GM19099 (cell line): ENCODE measurements around the gene FADS1.

ENCODE experiments used
- POLR2A ChIP-seq: IDR thresholded peaks from 3 replicates; pipeline ENCODE4 v1.6.1; 2011; ENCODE audit warnings: low read depth; ENCODE audit not compliant: insufficient read length; ENCODE audit errors: extremely low read depth

Gene FADS1

DNA sequence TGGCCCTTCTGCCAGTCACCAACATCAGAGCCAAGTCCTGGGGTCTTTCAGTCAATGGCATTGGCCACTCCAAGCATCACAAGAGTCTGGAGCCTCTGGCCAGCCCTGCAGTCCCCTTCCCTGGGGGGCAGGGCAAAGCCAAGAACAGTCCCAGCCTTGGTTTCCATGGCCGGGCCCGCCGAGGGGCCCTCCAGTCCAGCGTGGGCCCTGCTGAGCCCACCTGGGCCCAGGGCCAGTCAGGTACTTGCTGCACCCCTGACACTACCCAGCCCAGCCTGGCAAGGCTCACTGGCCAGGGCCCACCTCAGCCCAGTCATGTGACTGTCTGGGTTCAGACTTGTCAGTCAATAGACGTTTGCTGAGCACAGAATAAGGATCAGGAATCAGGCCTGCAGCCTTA, 35.2 kb downstream of the FADS1 start:
- no peak for TF ChIP-seq POLR2A

DNA sequence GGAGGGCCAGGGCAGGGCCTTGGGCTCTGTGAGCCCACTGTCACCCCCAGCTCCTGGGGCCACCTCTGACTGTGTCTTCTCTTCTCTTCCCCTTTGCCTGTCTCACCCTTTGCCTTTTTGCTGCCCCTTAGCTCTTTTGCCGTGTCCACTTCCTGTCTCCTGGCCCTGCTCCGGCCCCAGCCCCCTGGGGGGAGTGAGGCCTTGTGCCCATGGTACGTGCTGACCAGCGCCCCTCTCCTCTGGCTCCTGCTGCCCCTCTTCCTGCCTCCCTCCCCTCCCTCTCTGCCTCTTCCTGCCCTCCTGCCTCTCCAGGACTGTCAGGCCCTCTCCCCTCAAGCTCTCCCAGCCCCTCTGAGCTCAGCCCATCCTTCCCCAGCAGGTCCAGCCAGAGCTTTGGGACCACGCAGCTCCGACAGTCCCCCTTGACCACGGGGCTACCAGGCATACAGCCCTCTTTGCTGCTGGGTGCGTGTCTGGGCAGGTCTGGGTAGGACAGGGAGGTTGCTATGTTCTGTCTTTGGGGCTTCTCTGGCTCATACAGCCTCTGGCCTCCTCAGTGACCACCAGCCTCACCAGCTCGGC, 36.1 kb downstream of the FADS1 start:
- no peak for TF ChIP-seq POLR2A

DNA sequence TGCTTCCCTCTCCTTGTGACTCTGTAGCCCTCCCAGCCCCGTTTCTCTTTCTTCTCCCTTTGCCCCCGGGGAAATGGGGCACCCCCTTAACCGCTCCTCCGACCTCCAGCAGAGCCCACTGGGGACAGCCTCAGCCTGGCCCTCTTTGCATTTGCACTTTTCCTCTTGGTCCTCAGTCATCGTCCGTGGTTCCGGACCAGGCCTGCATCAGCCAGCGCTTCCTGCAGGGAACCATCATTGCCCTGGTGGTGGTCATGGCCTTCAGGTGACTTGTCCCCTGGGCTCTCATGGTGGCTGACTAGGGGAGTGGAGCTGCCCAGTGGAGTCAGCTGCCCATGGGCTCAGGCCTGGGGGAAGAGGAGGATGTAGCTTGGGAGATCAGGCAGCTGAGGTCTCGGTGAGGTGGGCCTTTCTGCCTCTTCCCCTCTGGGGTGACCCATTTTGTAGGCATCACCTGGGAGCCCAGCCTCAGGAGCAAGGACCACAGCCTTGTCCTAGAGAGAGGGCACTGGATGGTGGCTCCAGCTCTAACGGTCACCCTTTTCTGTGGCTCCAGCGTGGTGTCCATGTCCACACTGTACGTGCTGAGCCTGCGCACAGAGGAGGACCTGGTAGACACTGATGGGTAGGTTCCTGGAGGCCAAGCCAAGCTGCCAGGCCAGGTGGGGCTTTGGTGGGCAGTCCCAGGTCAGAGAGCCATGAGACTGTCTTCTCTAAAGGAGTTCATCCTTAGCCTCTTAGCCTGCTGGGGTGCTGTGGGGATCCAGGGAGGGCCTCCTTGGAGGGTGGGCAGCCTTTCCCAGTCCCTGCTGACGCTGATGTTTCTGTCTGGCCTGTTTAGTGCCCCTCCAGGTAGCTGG, 36.9 kb downstream of the FADS1 start:
- TF ChIP-seq POLR2A: no peak

DNA sequence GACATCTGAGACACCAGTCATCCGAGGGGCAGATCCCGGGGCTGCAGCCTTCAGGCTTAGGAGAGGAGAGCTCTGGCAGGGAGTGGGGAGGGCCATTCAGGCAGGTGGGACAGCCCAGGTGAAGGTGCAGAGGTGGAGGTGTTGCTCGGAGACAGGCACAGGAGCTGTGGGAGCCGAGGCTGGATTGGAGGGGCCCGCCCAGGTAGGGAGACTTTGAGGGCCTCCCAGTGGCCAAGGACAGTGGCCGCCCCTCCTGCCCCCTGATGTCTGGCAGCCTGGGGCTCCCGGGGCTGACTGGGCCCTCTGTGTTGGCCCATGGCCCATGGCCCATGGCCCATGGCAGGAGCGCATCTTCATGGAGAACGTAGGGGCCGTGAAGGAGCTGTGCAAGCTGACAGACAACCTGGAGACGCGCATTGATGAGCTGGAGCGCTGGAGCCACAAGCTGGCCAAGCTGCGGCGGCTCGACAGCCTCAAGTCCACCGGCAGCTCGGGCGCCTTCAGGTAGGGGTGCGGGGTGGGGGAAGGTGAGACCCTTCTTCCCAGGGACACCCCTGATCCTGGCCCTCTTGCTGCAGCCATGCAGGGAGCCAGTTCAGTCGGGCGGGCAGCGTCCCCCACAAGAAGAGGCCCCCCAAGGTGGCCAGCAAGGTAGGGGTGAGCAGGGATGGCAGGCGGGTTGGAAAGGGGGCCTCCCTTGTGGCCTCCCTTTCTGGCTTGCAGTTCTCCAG, 37.7 kb downstream of the FADS1 start:
- TF ChIP-seq POLR2A: no peak

DNA sequence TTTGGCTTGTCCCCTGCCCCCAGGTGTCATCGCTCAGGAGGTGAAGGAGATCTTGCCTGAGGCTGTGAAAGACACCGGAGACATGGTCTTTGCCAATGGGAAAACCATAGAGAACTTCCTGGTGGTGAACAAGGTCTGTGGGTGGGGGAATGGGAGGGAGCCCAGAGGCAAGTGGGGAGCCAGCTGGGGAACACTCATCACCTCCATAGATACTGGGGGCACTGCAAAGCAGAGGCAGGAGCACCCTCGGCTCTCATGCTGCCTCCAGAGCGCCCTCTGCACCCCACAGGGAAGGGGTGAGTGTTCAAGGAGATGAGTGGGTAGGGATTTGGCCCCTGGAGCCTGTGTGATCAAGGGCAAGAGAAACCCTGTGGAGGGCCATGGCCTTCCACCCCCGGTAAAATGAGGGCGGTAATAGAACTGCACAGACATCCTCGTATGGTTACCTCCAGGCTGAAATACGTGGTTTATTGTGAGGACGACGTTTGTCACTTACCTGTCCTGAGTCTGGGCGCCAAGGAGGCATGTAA, 38.4 kb downstream of the FADS1 start:
- TF ChIP-seq POLR2A: no peak

DNA sequence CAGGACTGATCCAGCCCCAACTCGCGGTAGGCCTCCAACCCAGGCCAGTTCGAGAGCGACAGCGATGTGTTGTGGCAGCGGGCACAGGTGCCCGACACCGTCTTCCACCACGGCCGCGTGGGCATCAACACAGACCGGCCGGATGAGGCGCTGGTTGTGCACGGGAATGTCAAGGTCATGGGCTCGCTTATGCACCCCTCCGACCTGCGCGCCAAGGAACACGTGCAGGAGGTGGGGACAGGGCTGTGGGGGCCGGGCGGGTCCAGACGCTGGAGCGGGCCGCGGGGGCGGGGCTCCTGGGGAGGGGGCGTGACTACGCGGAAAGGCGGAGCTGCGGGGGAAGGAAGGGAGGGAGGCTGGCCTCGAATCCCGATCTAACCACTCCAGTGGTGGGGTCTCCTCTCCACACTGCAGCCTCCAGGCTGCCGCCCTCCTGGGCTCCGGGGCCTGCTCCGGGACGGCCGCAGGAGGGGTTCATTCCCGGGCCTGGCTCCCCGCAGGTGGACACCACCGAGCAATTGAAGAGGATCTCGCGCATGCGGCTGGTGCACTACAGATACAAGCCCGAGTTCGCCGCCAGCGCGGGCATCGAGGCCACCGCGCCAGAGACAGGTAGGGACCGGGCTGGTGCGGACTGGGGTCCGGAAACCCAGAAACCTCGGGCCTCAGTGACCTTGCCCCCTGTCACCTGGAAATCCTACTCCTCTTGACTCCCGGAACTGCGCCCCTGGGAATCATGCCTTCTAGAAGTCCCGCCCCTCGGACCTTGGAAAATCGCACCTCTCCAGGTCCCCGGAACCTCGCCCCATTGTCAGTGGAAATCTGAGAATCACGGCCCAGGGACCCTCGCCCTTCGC, 39.3 kb downstream of the FADS1 start:
- no peak for TF ChIP-seq POLR2A

DNA sequence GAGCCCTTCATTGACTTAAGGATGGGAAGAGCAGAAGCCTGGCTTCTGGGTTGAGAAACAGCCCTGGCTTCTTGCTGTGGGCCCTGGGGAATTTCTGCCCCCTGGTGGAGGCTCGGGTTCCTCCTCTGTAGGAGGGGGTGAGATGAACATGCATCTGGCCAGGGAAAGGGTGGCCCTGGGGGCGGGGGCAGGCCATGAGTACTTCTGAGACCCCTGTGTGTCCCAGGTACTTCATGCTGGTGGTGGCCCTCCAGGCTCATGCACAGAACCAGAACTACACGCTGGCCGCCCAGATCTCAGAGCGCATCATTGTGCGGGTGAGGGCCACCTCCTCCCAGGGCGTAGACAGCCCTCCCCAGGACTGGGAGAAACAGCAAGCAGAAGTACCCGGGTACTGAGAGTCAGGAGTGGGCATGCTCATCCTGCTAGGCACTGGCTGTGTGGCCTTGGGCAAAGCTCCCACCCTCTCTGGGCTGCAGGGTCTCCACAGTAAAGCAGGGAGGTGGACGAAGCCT, 40.2 kb downstream of the FADS1 start:
- TF ChIP-seq POLR2A: no peak

DNA sequence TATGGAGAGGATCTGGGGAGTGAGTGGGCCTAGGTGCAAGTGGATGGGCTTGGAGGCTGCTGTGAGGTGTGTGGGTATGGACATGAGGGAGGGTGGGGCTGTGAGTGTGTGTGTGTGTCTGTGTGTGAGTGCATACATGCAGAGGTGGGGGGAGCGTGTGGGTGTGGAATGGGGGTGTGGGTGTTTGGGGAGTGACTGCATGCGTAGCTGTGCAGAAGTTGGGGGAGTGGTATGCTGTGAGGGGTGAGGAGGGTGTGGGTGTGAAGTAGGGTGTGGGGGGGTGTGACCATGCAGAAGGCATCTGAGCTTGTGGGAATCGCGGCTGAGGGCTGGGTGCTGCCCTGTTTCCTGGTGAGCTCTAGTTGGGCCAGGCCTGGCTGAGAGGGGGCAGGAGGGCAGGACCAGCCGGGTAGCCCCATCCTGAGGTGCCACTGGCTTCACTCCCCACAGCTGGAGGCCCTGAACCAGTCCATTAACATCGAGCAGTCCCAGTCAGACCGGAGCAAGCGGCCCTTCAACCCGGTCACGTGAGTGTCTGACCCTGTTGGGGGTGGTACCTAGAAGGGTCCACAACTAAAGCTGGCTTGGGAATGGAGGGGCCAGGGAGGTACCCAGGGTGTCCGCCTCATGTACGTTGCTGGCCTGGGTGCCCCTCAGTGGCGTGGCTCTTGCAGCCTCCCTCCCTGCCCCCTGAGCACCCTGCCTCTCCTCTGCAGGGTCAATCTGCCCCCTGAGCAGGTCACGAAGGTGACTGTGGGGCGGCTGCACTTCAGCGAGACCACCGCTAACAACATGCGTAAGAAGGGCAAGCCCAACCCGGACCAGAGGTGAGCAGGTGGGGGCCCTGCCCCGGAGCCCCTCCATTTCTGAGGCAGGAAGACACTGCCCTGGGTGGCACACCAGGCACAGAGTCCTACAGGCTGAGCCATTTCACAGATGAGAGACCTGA, 40.9 kb downstream of the FADS1 start:
- no peak for TF ChIP-seq POLR2A

DNA sequence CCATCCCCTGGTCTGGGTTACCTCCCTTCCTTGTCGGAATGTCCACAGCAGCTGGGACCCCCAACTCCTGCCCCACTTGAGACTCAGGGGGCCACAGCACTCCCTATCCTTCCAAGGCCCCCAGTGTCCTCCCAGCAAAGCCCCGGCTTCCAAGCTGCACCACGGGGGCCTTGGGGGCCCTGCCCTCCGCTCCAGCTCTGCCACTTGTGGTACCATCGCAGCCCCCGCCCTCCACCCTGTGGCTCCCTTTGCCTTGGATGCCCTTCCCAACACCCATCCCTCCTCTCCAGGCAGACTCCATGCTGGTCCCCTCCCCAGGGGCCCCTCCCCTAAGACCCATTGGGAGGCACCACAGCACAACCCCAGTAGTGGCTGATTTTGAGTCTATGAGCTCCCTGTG, 41.7 kb downstream of the FADS1 start:
- no peak for TF ChIP-seq POLR2A

DNA sequence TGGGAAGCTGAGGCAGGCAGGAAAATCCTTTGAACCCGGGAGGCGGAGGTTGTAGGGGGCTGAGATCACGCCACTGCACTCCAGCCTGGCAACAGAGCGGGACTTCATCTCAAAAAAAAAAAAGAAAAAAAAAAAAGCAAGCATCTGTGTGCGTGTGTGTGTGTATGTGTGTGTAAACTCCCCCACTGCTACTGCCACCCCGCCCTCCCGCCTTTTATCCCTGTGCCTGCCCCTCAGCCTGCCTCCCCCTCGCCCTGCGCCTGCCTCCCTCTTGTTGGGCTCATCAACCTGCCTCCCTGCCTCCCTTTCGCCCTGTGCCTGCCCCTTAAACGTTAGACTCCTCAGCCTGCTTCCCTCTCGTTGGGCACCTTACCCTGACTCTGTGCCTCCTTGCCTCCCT, 42.4 kb downstream of the FADS1 start:
- TF ChIP-seq POLR2A: no peak

DNA sequence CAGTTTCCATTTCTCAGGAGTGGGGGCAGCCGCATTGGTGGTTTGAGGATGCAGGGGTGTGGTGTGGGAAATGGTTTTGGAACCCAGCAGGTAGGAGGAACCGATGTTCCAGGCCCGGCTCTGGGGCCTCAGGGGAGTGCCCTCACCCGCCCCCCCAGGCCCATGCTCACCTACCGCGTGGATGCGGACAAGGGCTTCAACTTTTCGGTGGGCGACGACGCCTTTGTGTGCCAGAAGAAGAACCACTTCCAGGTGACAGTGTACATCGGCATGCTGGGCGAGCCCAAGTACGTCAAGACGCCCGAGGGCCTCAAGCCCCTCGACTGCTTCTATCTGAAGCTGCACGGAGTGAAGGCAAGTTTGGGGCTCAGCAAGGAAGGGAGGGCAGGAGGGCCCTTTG, 43.0 kb downstream of the FADS1 start:
- TF ChIP-seq POLR2A: no peak

DNA sequence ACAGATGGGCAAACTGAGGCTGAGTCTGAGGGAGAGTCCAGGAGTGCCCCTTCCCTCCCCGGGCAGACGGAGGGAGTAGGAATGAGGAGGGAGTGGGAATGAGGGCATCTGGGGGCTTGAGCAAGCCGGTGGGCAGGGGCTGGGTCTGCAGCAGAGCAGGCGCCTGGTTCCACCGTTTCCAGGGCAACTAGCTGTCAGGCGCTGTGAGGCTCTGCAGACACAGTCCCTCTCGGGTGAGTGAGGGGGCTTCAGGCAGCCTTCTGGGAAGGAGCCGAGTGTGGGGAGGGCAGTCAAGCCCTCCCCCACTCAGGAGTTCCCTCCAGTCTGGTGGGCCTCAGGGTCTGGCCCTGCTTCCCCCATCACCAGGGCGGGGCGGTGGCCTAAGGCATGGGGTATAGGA, 43.4 kb downstream of the FADS1 start:
- TF ChIP-seq POLR2A: no peak

DNA sequence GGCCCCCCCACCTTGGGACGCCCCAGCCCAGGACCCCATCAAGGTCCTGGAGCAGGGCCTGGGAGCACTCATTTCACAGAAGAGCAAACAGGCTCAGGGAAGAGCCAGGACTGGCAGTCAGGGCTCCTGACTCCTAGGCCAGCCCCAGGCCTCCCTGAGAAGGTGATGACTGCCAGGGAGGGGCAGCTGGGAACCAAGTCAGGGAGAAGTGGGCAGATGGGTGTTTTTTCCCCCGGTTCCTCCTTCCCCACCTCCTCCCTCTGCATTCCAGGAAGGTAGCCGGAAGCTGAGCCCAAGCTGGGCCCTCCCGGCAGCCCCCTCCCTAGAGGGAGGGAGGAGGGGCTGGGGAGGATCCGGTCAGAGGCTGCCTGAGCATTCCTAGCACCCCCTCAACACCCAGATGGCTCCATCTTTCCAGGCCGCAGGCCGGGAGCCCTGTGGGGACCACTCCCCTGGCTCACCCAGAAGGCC, 44.8 kb downstream of the FADS1 start:
- TF ChIP-seq POLR2A: no peak

DNA sequence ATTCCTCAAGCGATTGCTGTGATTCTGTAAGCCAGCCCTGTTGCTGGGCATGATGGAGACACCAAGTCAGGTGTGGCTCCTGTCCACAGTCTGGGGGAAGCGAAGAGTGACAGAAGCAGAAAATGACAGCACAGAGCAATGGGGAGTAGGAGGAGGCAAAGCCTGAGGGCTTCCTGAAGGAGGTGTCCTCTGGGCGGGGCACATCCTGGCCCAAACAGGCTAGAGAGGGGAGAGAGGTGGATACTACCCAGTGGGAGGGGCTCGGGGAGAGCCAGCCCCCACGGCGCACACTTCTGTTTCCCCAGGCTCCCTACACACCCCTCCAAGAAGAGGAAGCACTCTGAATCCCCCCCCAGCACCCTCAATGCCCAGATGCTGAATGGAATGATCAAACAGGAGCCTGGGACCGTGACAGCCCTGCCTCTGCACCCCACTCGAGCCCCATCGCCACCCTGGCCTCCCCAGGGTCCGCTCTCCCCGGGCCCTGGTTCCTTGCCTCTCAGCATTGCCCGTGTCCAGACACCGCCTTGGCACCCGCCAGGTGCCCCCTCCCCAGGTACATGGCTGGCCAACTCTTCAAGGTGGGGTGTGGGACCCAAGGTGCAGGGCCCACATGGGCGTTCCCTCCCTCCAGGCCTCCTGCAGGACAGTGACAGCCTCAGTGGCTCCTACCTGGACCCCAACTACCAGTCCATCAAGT, 45.5 kb downstream of the FADS1 start:
- no peak for TF ChIP-seq POLR2A
